GM12891 (cell line): ENCODE data around the gene ASTN2.
A peak's percentile ranks its signal among the peaks of the same experiment; 100 is the strongest.

Experiments used
- DNase-seq: peaks from one replicate; pipeline ENCODE4 v3.0.0; 2011; ENCODE audit warnings: low spot score; ENCODE audit not compliant: insufficient read length
- FAIRE-seq: peaks from 2 replicates; lab custom pipeline; 2011; peaks lifted over from hg19 to GRCh38; lab: Jason Lieb, UNC
- PAX5 ChIP-seq: IDR thresholded peaks from 2 replicates; pipeline ENCODE4 v1.6.1; 2011; ENCODE audit warnings: low read length, moderate library complexity, mild to moderate bottlenecking; ENCODE audit not compliant: insufficient read depth, severe bottlenecking
- POLR2A ChIP-seq: IDR thresholded peaks from 2 replicates; pipeline ENCODE4 v1.6.1; 2011; ENCODE audit warnings: low read depth, low read length, control low read depth
- POLR2AphosphoS5 ChIP-seq: IDR thresholded peaks from 2 replicates; pipeline ENCODE4 v1.6.1; 2011; ENCODE audit warnings: low read depth, low read length, control low read depth
- POU2F2 ChIP-seq: IDR thresholded peaks from 2 replicates; pipeline ENCODE4 v1.6.1; 2011; ENCODE audit warnings: low read depth, mild to moderate bottlenecking, control low read depth, low read length, moderate library complexity
- SPI1 ChIP-seq: IDR thresholded peaks from 2 replicates; pipeline ENCODE4 v1.6.1; 2011; ENCODE audit warnings: low read depth, low read length, control low read depth
- TAF1 ChIP-seq: IDR thresholded peaks from 2 replicates; pipeline ENCODE4 v1.6.1; 2011; ENCODE audit warnings: low read depth, low read length, control low read depth

Gene ASTN2

GRCh38 chr9:117354244-117354847 lies 60.5 kb downstream of the ASTN2 start:
- no peak for TF ChIP-seq POLR2A
- no peak for TF ChIP-seq PAX5
- no peak for TF ChIP-seq SPI1
- no peak for TF ChIP-seq POLR2AphosphoS5
- DNase-seq (no peak), FAIRE-seq (no peak)

DNA sequence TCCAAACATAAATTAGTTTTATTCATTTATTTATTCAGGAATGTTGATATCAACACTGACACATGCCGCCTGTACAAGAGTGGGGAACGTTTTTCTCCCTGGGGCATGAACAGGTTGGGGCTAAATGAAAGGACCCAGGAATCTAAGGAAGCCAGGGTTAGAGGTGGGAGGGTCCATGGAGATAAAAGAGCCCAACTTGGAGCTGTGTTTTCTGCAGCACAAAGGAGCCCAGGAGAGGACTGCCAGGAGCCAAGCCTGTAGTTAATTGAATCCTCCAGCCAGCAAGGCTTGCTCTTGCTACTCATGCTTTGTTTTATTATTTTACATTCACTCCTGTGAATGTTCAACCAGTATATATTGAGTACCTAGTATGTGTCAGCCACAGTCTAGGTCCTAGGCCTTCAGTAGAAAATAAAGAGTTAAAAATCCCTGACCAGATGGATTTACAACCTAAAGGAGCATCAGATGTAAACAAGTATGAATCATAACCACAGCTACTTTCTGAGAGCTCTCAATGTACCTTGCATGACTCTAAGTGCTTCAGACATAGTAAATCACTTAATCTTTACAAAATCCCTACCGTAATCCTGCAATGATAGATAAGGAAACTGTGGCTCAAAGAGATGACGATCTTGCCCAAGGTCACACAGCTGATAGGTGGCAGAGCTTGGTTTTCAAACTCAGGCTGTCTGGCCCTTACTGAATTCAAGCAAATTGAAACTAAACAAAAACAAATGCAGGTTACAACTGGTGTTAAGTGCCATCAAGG lies 69.8 kb downstream of the ASTN2 start:
- DNase-seq, result no peak
- no peak for FAIRE-seq
- no peak for TF ChIP-seq TAF1
- TF ChIP-seq POLR2AphosphoS5, result no peak

GRCh38 chr9:117343427-117343826 lies 71.4 kb downstream of the ASTN2 start:
- no peak for DNase-seq
- no peak for FAIRE-seq

GRCh38 chr9:117341151-117341550 lies 73.7 kb downstream of the ASTN2 start:
- FAIRE-seq (no peak), DNase-seq (no peak)
- TF ChIP-seq POU2F2, result no peak
- TF ChIP-seq PAX5, result no peak
- no peak for TF ChIP-seq TAF1
- no peak for TF ChIP-seq POLR2AphosphoS5
- no peak for TF ChIP-seq POLR2A
- no peak for TF ChIP-seq SPI1

More at GRCh38 chr9:117343427-117343826, 71.4 kb downstream of the ASTN2 start:
- TF ChIP-seq POLR2AphosphoS5 (no peak), POLR2A (no peak), POU2F2 (no peak), TAF1 (no peak), PAX5 (no peak), SPI1 (no peak)

- DNase-seq, result no peak
- no peak for TF ChIP-seq SPI1
- no peak for TF ChIP-seq PAX5
- TF ChIP-seq TAF1, result no peak
- TF ChIP-seq POLR2A, result no peak
- TF ChIP-seq POU2F2, result no peak
- no peak for TF ChIP-seq POLR2AphosphoS5
Observed at GRCh38 chr9:117340422-117340821, 74.4 kb downstream of the ASTN2 start.

GRCh38 chr9:117335837-117336433 lies 78.9 kb downstream of the ASTN2 start:
- DNase-seq (no peak), FAIRE-seq (no peak)
- TF ChIP-seq SPI1 (0 out of 2 replicates have a peak, but pooled peaks have one; percentile 0), TAF1 (no peak)

More at GRCh38 chr9:117340422-117340821, 74.4 kb downstream of the ASTN2 start:
- no peak for FAIRE-seq

DNA sequence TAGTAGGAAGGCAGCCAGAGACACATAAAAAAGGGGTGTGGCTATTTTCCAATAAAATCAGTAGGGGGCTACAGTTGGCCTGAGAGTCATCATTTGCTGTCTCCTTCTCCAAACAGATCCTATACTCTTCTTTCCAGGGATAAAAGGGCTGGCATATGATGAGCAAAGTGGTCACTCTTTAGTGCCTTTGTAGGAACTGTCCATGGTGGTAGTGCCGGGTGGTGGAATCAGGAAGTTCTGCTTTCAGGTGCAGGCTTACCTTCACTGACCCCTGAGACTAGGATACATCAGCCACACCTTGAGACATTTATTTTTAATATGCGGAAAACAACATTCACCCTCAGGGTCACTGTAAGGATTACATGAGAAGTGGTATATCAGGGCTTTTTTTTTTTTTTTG lies 80.8 kb downstream of the ASTN2 start:
- no peak for DNase-seq
- FAIRE-seq, result no peak
- no peak for TF ChIP-seq POU2F2
- no peak for TF ChIP-seq PAX5
- TF ChIP-seq POLR2AphosphoS5, result no peak
- no peak for TF ChIP-seq SPI1
- no peak for TF ChIP-seq TAF1
- TF ChIP-seq POLR2A, result no peak

DNA sequence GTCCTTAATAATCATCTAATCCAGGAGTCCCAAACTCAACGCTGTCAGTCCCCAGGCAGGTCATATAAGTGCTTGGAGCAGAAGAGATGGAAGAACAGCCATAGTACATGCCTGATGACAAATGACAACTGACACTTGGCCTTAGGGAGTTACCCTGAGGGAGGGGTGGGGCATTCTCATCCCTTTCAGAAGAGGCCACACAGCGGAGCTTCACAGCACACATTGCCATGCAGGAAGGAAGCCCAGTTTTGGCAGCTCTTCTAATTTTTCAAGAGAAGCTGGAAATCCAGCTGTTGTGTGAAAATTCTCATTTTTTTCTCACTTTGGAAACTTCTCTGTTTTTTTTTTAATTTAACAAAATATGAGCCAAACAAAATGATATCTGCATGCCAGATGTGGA lies 89.0 kb downstream of the ASTN2 start:
- no peak for FAIRE-seq
- no peak for TF ChIP-seq SPI1
- no peak for TF ChIP-seq POLR2AphosphoS5
- no peak for TF ChIP-seq POLR2A
- TF ChIP-seq POU2F2, result no peak
- no peak for TF ChIP-seq PAX5
- TF ChIP-seq TAF1, result no peak
- no peak for DNase-seq

- DNase-seq (no peak), FAIRE-seq (no peak)
- TF ChIP-seq SPI1 (no peak), POLR2A (no peak), TAF1 (no peak), PAX5 (no peak), POU2F2 (no peak), POLR2AphosphoS5 (no peak)
Observed at GRCh38 chr9:117325110-117325731, 89.6 kb downstream of the ASTN2 start.
